Neural crest cell (in vitro differentiated cells): ENCODE measurements around the gene PTCH2. TPM values are rescaled to one million over a fixed set of nuclear protein-coding genes. Genes with fewer than 3 reads are reported as not detected.
A peak's percentile ranks its signal among the peaks of the same experiment; 100 is the strongest.

Experiments
- DNase-seq: peaks from one replicate; pipeline ENCODE4 v3.0.0; 2021; ENCODE audit warnings: low read depth, mixed read lengths, low spot score
- H3K27ac Mint-ChIP-seq: one replicate; pipeline ENCODE4 v1.8.0; 2021; ENCODE audit warnings: mild to moderate bottlenecking, mixed read lengths; ENCODE audit not compliant: unreplicated experiment
- H3K27me3 Mint-ChIP-seq: 2 replicates; pipeline ENCODE4 v1.8.0; 2021; ENCODE audit warnings: low read depth, mild to moderate bottlenecking, mixed read lengths
- H3K36me3 Mint-ChIP-seq: 2 replicates; pipeline ENCODE4 v1.8.0; 2021; ENCODE audit warnings: low read depth, mild to moderate bottlenecking, mixed read lengths
- H3K4me1 Mint-ChIP-seq: 2 replicates; pipeline ENCODE4 v1.8.0; 2021; ENCODE audit warnings: mixed read lengths
- H3K4me3 Mint-ChIP-seq: one replicate; pipeline ENCODE4 v1.8.0; 2021; ENCODE audit warnings: mild to moderate bottlenecking, mixed read lengths
- H3K9me3 Mint-ChIP-seq: 2 replicates; pipeline ENCODE4 v1.8.0; 2021; ENCODE audit warnings: mixed read lengths
- CTCF ChIP-seq: fragments of 200-600 bp; sonication (generic); conservative IDR thresholded peaks from 2 replicates; pipeline ENCODE4 v1.5.0; 2021; ENCODE audit warnings: antibody characterized with exemption, mild to moderate bottlenecking
- long read RNA-seq: library from polyadenylated mRNA; unstranded; transcript quantifications from one replicate; pipeline ENCODE4 v2.0.0, GENCODE V29; 2020
- total RNA-seq: library from RNA; stranded (reverse); gene quantifications from 2 replicates; pipeline ENCODE4 v1.2.1, GENCODE V29; 2021

The PTCH2 gene
- 1.4 and 2.0 TPM in 2 replicates for total RNA-seq
- long read RNA-seq: 0 reads

GRCh38 chr1:44842862-44843655 lies at the start of gene PTCH2:
PTCH2 (minus strand) TSS chr1:44843253; CDS start chr1:44842932, 321 bp downstream.
- H3K36me3 Mint-ChIP-seq: no peaks in the 10 kb centered on the region
- no peaks in the 10 kb centered on the region for H3K9me3 Mint-ChIP-seq
- H3K27me3 Mint-ChIP-seq: peaks cover 28% of the 10 kb centered on the region
- H3K27ac Mint-ChIP-seq: no peak within 1 kb of the TSS
- peak; percentile 89 for DNase-seq
- TF ChIP-seq CTCF: no peak
- H3K4me3 Mint-ChIP-seq: peak within 1 kb of the TSS; percentile 79
- peaks cover 12% of the 10 kb centered on the region for H3K4me1 Mint-ChIP-seq

- Mint-ChIP-seq H3K27me3 (no peaks in the 10 kb centered on the region), H3K9me3 (peaks cover 22% of the 10 kb centered on the region), H3K36me3 (peaks cover 67% of the 10 kb centered on the region), H3K27ac (no peak overlapping the region), H3K4me1 (no peaks in the 10 kb centered on the region), H3K4me3 (no peak overlapping the region)
- DNase-seq: peak; percentile 4
- no peak for TF ChIP-seq CTCF
These were observed 47.0 kb upstream of the PTCH2 start for GRCh38 chr1:44890007-44890406.

GRCh38 chr1:44885406-44885805 lies 42.4 kb upstream of the PTCH2 start:
- Mint-ChIP-seq H3K27me3 (no peaks in the 10 kb centered on the region), H3K4me3 (no peak overlapping the region), H3K36me3 (peaks cover 61% of the 10 kb centered on the region), H3K4me1 (no peaks in the 10 kb centered on the region), H3K27ac (no peak overlapping the region), H3K9me3 (peaks cover 10% of the 10 kb centered on the region)
- no peak for TF ChIP-seq CTCF
- no peak for DNase-seq

- Mint-ChIP-seq H3K36me3 (peaks cover 61% of the 10 kb centered on the region), H3K4me1 (no peaks in the 10 kb centered on the region), H3K27me3 (no peaks in the 10 kb centered on the region), H3K4me3 (no peak overlapping the region), H3K27ac (no peak overlapping the region), H3K9me3 (peaks cover 7% of the 10 kb centered on the region)
- no peak for TF ChIP-seq CTCF
- no peak for DNase-seq
These were observed 41.7 kb upstream of the PTCH2 start for GRCh38 chr1:44884746-44885145.

GRCh38 chr1:44881011-44881632 lies 38.1 kb upstream of the PTCH2 start:
- no peak for DNase-seq
- H3K27me3 Mint-ChIP-seq: no peaks in the 10 kb centered on the region
- H3K4me1 Mint-ChIP-seq: no peaks in the 10 kb centered on the region
- no peak for TF ChIP-seq CTCF
- H3K36me3 Mint-ChIP-seq: peaks cover 49% of the 10 kb centered on the region
- H3K27ac Mint-ChIP-seq: peak overlapping the region; percentile 38
- peaks cover 3% of the 10 kb centered on the region for H3K9me3 Mint-ChIP-seq
- H3K4me3 Mint-ChIP-seq: no peak overlapping the region
